Heart left ventricle (tissue), 13 donors: ENCODE measurements around the gene CPT1B.

Experiments used
- POLR2A ChIP-seq, 2 donors: fragments of 450-650 bp; IDR thresholded peaks; one replicate each; pipeline ENCODE4 v1.6.1; 2017; ENCODE audit warnings: antibody characterized with exemption in 2 of 2, mild to moderate bottlenecking in 2 of 2, moderate library complexity in 2 of 2
- TF ChIP-seq, protein P1 (sequence below), 12 donors: fragments of 200-600 bp; sonication (generic) in 4 of 12; IDR thresholded peaks; one replicate each; pipeline versions ENCODE4 v1.5.0 to v1.8.0; 2018 to 2022; ENCODE audit warnings: antibody characterized with exemption in 12 of 12, mild to moderate bottlenecking in 5 of 12
- donor health status: ischemic (EF 13 %, LVEDD 7.1; RV severe dilation, severe dysfunction).
- donor health status: DM: no; HTN: yes; CAD: no.
- donor health status: DM: no; HTN: no; CAD: no.
- donor health status: ischemic (EF 25% LVEDD 6.9; RV normal size, moderate dysfunction).
- donor health status: ischemic (EF 25% LVEDD 5.7; RV mildly dilated, moderate dysfunction).
- donor health status: ischemic (EF 35%, LVEDD 5.7; RV mildly dilated, moderate dysfunction).
- donor health status: nonischemic (EF 11% LVEDD 7.7; RV severe dilation, severe dysfunction).
- donor health status: DM: yes; HTN: yes; CAD: no.
- donor health status: PGD.
- donor health status: ischemic (EF 29% LVEDD 5.4; RV normal size, mild dysfunction).
- donor health status: nonischemic (EF 23%, LVEDD 6.1; RV moderate dilation, normal function).

DNA sequence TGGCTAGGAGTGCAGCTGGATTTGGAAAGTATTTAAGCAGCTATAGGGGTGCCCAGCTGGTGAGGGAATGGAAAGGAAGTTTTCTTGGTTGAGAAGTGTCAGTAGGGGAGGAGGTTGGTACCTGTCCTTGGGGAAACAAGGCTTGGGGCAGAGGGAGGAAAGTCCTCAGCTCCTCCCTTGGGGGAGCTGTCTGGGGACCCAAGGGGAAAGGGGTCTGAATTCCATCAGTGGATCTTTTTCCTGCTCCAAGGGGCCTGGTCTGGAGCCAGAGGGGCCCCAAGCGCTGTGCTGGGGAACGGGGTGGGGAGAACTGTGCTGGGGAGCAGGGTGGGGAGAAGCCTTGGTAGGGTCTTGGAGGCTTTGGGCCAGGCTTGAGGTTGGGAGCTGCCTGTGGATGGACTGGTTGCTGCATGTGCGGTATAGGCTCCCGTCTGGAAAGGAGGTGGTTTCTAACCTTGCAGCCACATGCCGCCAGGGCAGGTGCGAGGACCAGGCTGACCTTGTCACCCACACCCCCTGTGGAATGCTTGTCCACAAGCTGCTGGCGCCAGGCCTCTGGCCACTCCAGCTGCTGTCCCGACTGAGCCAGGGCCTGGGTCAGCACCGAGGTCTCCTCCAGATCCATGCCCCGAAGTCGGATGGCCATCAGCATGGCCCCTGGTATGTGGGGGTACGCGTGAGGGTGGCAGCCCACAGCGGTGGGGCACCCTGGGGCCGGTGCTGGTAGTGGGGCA is 49.4 kb downstream of the CPT1B start:
- TF ChIP-seq, protein P1, sequence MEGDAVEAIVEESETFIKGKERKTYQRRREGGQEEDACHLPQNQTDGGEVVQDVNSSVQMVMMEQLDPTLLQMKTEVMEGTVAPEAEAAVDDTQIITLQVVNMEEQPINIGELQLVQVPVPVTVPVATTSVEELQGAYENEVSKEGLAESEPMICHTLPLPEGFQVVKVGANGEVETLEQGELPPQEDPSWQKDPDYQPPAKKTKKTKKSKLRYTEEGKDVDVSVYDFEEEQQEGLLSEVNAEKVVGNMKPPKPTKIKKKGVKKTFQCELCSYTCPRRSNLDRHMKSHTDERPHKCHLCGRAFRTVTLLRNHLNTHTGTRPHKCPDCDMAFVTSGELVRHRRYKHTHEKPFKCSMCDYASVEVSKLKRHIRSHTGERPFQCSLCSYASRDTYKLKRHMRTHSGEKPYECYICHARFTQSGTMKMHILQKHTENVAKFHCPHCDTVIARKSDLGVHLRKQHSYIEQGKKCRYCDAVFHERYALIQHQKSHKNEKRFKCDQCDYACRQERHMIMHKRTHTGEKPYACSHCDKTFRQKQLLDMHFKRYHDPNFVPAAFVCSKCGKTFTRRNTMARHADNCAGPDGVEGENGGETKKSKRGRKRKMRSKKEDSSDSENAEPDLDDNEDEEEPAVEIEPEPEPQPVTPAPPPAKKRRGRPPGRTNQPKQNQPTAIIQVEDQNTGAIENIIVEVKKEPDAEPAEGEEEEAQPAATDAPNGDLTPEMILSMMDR (IDR thresholded peaks at IDR 0.05): no peak
- no peak for TF ChIP-seq POLR2A (IDR thresholded peaks at IDR 0.05)
